ENCODE data around the gene MAGI1. TPM values are rescaled to one million over a fixed set of nuclear protein-coding genes. Genes with fewer than 3 reads are reported as not detected.

The MAGI1 gene
- polyA plus RNA-seq, 1 of the 3 experiments (the other 2 are of a cell fraction): 10.3 TPM

DNA sequence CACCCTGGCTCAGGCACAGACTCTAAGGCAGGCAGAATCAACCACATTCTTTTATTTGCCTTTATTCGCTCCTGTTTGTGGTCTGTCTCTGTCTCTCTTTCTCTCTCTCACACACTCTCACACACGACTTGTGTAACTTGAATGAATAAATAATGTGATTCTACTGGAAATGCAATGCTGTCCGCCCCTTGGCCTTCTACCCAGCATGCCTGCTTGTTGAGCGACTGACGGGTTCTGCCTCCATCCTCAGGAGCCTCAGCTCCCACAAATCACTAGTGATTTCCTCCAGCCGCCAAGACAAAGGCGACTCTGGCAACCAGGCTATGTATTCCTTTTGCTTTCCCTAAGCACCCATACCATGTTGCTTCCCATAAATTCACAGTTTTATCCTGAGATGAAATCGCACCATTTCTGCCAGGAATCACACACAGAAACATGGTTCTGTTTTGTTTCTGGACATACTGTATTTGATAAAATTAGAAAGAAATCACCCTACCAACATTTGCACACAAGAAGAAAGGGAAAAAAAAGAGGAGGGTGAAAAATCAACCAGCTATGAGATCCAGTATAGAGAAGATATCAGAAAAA lies 460.8 kb downstream of the MAGI1 start (continued):
- no peak for TF ChIP-seq RAD21 (IDR thresholded peaks at IDR 0.05; ENCODE audit: low read length)

DNA sequence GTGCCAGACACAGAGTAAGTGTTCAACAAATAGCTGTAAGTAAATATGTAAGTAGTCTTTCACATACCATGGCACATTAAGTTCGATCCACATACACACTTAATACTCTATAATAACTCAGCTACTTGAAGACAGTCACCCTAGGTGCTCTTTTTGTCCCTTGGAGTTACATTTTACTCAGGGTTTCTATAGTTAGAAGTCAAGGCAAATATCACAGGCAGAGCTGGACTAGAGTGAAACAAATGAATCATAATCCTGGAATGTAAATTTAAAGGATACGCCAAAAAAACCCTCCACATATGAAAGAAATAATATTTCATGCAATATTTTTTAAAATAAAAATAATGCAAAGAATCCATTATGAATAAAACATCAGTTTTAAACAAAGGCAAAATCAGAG lies 461.8 kb downstream of the MAGI1 start:
- Histone ChIP-seq H3K4me3 (ENCODE audit: low read depth in 2 of 2, low read length in 1 of 2) (no peak overlapping the region), H3F3A (replicated peaks; ENCODE audit: insufficient read depth) (peaks cover 32% of the 10 kb centered on the region), H3K9me3 (no peaks in the 10 kb centered on the region; the same call in 1 of the 2 replicates), H3K4me1 (ENCODE audit: control insufficient read depth in 1 of 2, insufficient read depth in 2 of 2, low read depth in 1 of 2, low read length in 1 of 2) (peaks cover 7 to 19% of the 10 kb centered on the region in 2 experiments; a peak in 3 of 4 replicates), H3K27me3 (ENCODE audit: insufficient read depth) (no peaks in the 10 kb centered on the region), H3K9me2 (no peaks in the 10 kb centered on the region), H3K9ac (no peak overlapping the region), H3K79me2 (ENCODE audit: insufficient read depth) (peaks cover 28% of the 10 kb centered on the region), H4K20me1 (ENCODE audit: insufficient read depth) (no peaks in the 10 kb centered on the region), H3K36me3 (replicated peaks in 1 of 2; ENCODE audit: control insufficient read depth in 1 of 2, insufficient read depth in 2 of 2, low read length in 1 of 2) (no peaks in the 10 kb centered on the region), H3K27ac (ENCODE audit: low read depth in 2 of 2, low read length in 1 of 2) (peak overlapping the region; percentile 8 to 65), H3K4me2 (peak overlapping the region; percentile 34; the same call in 1 of the 2 replicates), H2AFZ (ENCODE audit: low read depth) (no peak overlapping the region)
- peak; percentile 39; the same call in 1 of the 2 replicates for TF ChIP-seq FOSL2 (IDR thresholded peaks at IDR 0.05; ENCODE audit: borderline replicate concordance, low read depth)
- TF ChIP-seq, protein P1, sequence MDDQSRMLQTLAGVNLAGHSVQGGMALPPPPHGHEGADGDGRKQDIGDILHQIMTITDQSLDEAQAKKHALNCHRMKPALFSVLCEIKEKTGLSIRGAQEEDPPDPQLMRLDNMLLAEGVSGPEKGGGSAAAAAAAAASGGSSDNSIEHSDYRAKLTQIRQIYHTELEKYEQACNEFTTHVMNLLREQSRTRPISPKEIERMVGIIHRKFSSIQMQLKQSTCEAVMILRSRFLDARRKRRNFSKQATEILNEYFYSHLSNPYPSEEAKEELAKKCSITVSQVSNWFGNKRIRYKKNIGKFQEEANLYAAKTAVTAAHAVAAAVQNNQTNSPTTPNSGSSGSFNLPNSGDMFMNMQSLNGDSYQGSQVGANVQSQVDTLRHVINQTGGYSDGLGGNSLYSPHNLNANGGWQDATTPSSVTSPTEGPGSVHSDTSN (IDR thresholded peaks at IDR 0.05): no peak
- 0 out of 2 replicates have a peak, but pooled peaks have one; percentile 12 for TF ChIP-seq NFIC (IDR thresholded peaks at IDR 0.05; ENCODE audit: borderline replicate concordance)
- no peak for TF ChIP-seq ELF1 (IDR thresholded peaks at IDR 0.05)
- no peak for TF ChIP-seq NRF1 (IDR thresholded peaks at IDR 0.05; ENCODE audit: low read depth, low read length)
- 0 out of 2 replicates have a peak, but pooled peaks have one; percentile 21 for TF ChIP-seq MEF2A (IDR thresholded peaks at IDR 0.05; ENCODE audit: borderline replicate concordance, low read depth)
- TF ChIP-seq, protein P2, sequence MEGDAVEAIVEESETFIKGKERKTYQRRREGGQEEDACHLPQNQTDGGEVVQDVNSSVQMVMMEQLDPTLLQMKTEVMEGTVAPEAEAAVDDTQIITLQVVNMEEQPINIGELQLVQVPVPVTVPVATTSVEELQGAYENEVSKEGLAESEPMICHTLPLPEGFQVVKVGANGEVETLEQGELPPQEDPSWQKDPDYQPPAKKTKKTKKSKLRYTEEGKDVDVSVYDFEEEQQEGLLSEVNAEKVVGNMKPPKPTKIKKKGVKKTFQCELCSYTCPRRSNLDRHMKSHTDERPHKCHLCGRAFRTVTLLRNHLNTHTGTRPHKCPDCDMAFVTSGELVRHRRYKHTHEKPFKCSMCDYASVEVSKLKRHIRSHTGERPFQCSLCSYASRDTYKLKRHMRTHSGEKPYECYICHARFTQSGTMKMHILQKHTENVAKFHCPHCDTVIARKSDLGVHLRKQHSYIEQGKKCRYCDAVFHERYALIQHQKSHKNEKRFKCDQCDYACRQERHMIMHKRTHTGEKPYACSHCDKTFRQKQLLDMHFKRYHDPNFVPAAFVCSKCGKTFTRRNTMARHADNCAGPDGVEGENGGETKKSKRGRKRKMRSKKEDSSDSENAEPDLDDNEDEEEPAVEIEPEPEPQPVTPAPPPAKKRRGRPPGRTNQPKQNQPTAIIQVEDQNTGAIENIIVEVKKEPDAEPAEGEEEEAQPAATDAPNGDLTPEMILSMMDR (IDR thresholded peaks at IDR 0.05): no peak
- peak; percentile 29 for TF ChIP-seq JUND (IDR thresholded peaks at IDR 0.05)
- ChIA-PET POLR2A (no interaction called here), CTCF (interaction anchor here (0.6 to 1.7 kb wide), 5 partner anchors 14 to 1001 kb away, joined by 3 to 6 read pairs (median 4); no protein-coding TSS in a partner anchor)
- 25% methylated on average over 2 of the region's 2 CpGs for WGBS (ENCODE audit: low lambda C conversion rate)
- DNase-seq: no peak

DNA sequence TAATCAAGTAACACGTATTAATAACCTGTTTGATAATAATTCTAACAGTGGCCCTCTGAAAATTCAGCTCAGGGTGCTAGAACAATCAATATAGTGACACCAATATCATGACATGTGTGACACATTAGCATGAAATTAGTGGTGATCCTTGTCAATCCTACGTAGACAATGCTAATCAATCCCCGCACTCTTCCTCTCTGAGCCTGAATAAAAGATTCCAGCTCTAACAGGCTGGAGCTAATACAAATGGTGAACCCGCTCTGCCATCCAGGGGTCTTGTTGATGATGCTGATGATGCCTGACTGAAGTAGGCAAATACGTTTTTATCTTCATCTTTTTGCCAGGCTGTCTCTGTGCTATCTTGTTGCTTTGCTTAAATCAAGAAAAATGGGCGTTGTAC lies 462.5 kb downstream of the MAGI1 start:
- no peak overlapping the region for H3K9ac ChIP-seq
- H2AFZ ChIP-seq (ENCODE audit: low read depth): no peak overlapping the region
- ChIA-PET POLR2A (no interaction called here), CTCF (interaction anchor here (0.5 to 1.7 kb wide), 5 partner anchors 9 to 175 kb away, joined by 3 to 6 read pairs (median 3); no protein-coding TSS in a partner anchor)
- H3K4me1 ChIP-seq (ENCODE audit: control insufficient read depth in 1 of 2, insufficient read depth in 2 of 2, low read depth in 1 of 2, low read length in 1 of 2): peaks cover 7 to 19% of the 10 kb centered on the region in 2 experiments; a peak in 3 of 4 replicates
- H3K4me3 ChIP-seq (ENCODE audit: low read depth in 2 of 2, low read length in 1 of 2): no peak overlapping the region
- 88% methylated on average over 6 of the region's 6 CpGs for WGBS (ENCODE audit: low lambda C conversion rate)
- H3K9me2 ChIP-seq: no peaks in the 10 kb centered on the region
- peaks cover 32% of the 10 kb centered on the region for H3F3A ChIP-seq (replicated peaks; ENCODE audit: insufficient read depth)
- no peak for TF ChIP-seq FOSL2 (IDR thresholded peaks at IDR 0.05; ENCODE audit: borderline replicate concordance, low read depth)
- no peak for TF ChIP-seq TEAD4 (IDR thresholded peaks at IDR 0.05; ENCODE audit: borderline replicate concordance, insufficient read depth)
- TF ChIP-seq SIN3A (IDR thresholded peaks at IDR 0.05; ENCODE audit: borderline replicate concordance, low read depth, low read length): no peak
- TF ChIP-seq SMC3 (IDR thresholded peaks at IDR 0.05; ENCODE audit: low read depth, low read length): no peak
- no peak for TF ChIP-seq EP300 (IDR thresholded peaks at IDR 0.05; ENCODE audit: borderline replicate concordance in 1 of 2, low read depth in 1 of 2, low read length in 1 of 2)
- no peak for TF ChIP-seq YY1 (IDR thresholded peaks at IDR 0.05; ENCODE audit: low read depth)
- TF ChIP-seq, protein P2 (IDR thresholded peaks at IDR 0.05): no peak
- TF ChIP-seq, protein P3, sequence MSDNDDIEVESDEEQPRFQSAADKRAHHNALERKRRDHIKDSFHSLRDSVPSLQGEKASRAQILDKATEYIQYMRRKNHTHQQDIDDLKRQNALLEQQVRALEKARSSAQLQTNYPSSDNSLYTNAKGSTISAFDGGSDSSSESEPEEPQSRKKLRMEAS (IDR thresholded peaks at IDR 0.05; ENCODE audit: low read depth): no peak
- no peak for TF ChIP-seq RCOR1 (IDR thresholded peaks at IDR 0.05; ENCODE audit: low read length)
- TF ChIP-seq RAD21 (IDR thresholded peaks at IDR 0.05; ENCODE audit: low read length): no peak
- no peaks in the 10 kb centered on the region for H4K20me1 ChIP-seq (ENCODE audit: insufficient read depth)
- peak overlapping the region in 1 of 2 experiments; percentile 65; a peak in 2 of 4 replicates for H3K27ac ChIP-seq (ENCODE audit: low read depth in 2 of 2, low read length in 1 of 2)
- no peak for DNase-seq
- no peaks in the 10 kb centered on the region for H3K36me3 ChIP-seq (replicated peaks in 1 of 2; ENCODE audit: control insufficient read depth in 1 of 2, insufficient read depth in 2 of 2, low read length in 1 of 2)
- H3K4me2 ChIP-seq: no peak overlapping the region; the same call in 1 of the 2 replicates
- no peaks in the 10 kb centered on the region; the same call in 1 of the 2 replicates for H3K9me3 ChIP-seq
- H3K79me2 ChIP-seq (ENCODE audit: insufficient read depth): peaks cover 28% of the 10 kb centered on the region
- no peaks in the 10 kb centered on the region for H3K27me3 ChIP-seq (ENCODE audit: insufficient read depth)

Measured in SK-N-SH (cell line).